Stomach (tissue), 4 donors: Measurements from ENCODE around the gene DNAH6.

Experiments
- EP300 ChIP-seq: sonication (generic); formaldehyde crosslinking; IDR thresholded peaks from one replicate; pipeline ENCODE4 v1.6.1; 2017; ENCODE audit warnings: antibody characterized with exemption
- POLR2A ChIP-seq, 4 donors: fragments of 450-650 bp; IDR thresholded peaks; one replicate each; pipeline ENCODE4 v1.6.1; 2016; ENCODE audit warnings: antibody characterized with exemption in 4 of 4, control low read depth in 2 of 4, mild to moderate bottlenecking in 1 of 4, moderate library complexity in 1 of 4
- POLR2AphosphoS5 ChIP-seq, 3 donors: sonication (generic); formaldehyde crosslinking; IDR thresholded peaks; one replicate each; pipeline ENCODE4 v1.6.1; 2016; ENCODE audit warnings: antibody characterized with exemption in 3 of 3
- TF ChIP-seq, protein P1 (sequence below), 7 experiments: fragments of 450-650 bp in 4 of 7; fragments of 200-600 bp in 3 of 7; sonication (generic) in 3 of 7; IDR thresholded peaks; one replicate each; pipeline ENCODE4 v1.5.1; 2016 to 2019; ENCODE audit warnings: antibody characterized with exemption in 7 of 7, control low read depth in 2 of 7, mild to moderate bottlenecking in 1 of 7

DNA sequence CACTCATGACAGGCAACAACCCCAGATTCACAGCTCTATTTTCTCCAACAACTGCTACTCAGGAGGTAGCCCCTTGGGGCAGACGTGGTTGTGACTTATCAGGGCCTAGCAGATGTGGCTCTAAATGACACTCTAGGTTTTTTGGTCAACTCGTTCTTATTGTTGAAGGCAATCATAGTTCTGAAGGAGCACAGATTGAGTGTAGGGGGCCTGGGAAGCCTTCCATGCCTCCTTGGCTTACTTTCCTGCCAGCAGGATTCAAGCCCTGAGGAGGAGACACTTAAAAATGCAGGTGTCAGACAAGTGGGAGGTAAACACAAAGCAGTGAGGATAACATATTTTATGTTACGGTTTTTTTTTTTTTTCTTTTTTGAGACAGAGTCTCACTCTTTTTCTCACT is 33.7 kb upstream of the DNAH6 start:
- TF ChIP-seq, protein P1, sequence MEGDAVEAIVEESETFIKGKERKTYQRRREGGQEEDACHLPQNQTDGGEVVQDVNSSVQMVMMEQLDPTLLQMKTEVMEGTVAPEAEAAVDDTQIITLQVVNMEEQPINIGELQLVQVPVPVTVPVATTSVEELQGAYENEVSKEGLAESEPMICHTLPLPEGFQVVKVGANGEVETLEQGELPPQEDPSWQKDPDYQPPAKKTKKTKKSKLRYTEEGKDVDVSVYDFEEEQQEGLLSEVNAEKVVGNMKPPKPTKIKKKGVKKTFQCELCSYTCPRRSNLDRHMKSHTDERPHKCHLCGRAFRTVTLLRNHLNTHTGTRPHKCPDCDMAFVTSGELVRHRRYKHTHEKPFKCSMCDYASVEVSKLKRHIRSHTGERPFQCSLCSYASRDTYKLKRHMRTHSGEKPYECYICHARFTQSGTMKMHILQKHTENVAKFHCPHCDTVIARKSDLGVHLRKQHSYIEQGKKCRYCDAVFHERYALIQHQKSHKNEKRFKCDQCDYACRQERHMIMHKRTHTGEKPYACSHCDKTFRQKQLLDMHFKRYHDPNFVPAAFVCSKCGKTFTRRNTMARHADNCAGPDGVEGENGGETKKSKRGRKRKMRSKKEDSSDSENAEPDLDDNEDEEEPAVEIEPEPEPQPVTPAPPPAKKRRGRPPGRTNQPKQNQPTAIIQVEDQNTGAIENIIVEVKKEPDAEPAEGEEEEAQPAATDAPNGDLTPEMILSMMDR (IDR thresholded peaks at IDR 0.05) = no peak
- TF ChIP-seq EP300 (no peak), POLR2A (IDR thresholded peaks at IDR 0.05) (no peak), POLR2AphosphoS5 (IDR thresholded peaks at IDR 0.05) (no peak)
